ENCODE data around the gene ENTREP3.

Gene ENTREP3

DNA sequence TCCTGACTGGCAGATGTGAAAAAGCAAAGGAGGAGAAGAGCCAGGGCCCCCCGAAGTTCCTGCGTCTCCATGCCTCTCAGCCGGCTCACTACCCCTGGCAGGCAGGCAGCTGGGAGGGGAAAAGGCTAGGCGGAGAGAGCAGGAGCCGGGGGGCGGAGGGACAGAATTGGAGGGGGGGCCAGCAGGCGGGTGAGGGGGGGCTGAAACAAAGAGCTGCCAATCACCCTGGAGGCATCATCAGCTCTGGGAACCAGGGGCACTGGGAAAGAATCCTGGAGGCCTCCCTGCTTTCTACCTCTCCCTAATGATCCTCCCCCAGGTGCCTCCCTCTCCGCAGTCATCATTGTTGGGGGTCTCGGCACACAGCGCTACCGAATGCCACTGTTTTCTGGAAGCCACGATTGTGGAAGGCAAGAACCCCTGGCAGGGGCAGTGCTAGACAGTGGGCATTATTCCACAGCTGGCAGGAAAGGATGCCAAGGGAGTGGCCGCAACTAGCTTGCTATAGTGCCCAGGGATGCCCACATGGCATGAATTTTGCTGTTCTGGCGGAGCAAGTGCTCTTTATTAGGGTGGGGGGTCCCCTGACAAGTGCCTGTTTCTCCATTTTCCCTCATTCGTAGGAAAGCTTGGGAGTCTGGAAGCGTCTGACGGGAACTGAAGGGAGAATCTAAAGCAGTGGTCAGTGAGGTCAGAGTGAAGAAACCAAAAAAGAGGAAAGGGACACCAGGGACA, 47.3 kb downstream of the ENTREP3 start, which contains the start of gene THBS3:
Gene THBS3 (minus strand): TSS at position 92 of the 735 bp plus-strand sequence. CDS start 21 bp downstream, at position 71.
- peak within 1 kb of the TSS; percentile 99 for H3K4me3 ChIP-seq (replicated peaks; ENCODE audit: insufficient read depth, low read length)
- H3K27ac ChIP-seq (replicated peaks), result peak within 1 kb of the TSS; percentile 99
- DNase-seq (ENCODE audit: low read depth in 1 of 2, low spot score in 1 of 2), result no peak
- no peaks in the 10 kb centered on the region for H3K27me3 ChIP-seq (ENCODE audit: insufficient read depth, poor library complexity, severe bottlenecking)
- TF ChIP-seq SPI1 (IDR thresholded peaks at IDR 0.05; ENCODE audit: borderline replicate concordance, low read depth) (peak; percentile 16; the same call in 1 of the 2 replicates), REST (IDR thresholded peaks at IDR 0.05; ENCODE audit: insufficient replicate concordance, low read depth) (no peak)

- TF ChIP-seq, protein P1, sequence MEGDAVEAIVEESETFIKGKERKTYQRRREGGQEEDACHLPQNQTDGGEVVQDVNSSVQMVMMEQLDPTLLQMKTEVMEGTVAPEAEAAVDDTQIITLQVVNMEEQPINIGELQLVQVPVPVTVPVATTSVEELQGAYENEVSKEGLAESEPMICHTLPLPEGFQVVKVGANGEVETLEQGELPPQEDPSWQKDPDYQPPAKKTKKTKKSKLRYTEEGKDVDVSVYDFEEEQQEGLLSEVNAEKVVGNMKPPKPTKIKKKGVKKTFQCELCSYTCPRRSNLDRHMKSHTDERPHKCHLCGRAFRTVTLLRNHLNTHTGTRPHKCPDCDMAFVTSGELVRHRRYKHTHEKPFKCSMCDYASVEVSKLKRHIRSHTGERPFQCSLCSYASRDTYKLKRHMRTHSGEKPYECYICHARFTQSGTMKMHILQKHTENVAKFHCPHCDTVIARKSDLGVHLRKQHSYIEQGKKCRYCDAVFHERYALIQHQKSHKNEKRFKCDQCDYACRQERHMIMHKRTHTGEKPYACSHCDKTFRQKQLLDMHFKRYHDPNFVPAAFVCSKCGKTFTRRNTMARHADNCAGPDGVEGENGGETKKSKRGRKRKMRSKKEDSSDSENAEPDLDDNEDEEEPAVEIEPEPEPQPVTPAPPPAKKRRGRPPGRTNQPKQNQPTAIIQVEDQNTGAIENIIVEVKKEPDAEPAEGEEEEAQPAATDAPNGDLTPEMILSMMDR (IDR thresholded peaks at IDR 0.05; ENCODE audit: insufficient read depth, low read length), result peak; percentile 94
- no peak for TF ChIP-seq REST (IDR thresholded peaks at IDR 0.05; ENCODE audit: insufficient replicate concordance, low read depth)
- Histone ChIP-seq H3K27ac (replicated peaks) (peak overlapping the region; percentile 6; the same call in 1 of the 2 replicates), H3K27me3 (ENCODE audit: insufficient read depth, poor library complexity, severe bottlenecking) (no peaks in the 10 kb centered on the region), H3K4me3 (replicated peaks; ENCODE audit: insufficient read depth, low read length) (no peak overlapping the region)
- DNase-seq (ENCODE audit: low read depth in 1 of 2, low spot score in 1 of 2), result peak; percentile 82 to 90
Observed at GRCh38 chr1:155206891-155207805, 48.1 kb downstream of the ENTREP3 start.

- H3K4me3 ChIP-seq (replicated peaks; ENCODE audit: insufficient read depth, low read length), result no peak overlapping the region
- no peak overlapping the region for H3K27ac ChIP-seq (replicated peaks)
- no peak for DNase-seq (ENCODE audit: low read depth in 1 of 2, low spot score in 1 of 2)
- H3K27me3 ChIP-seq (ENCODE audit: insufficient read depth, poor library complexity, severe bottlenecking), result no peaks in the 10 kb centered on the region
- TF ChIP-seq REST (IDR thresholded peaks at IDR 0.05; ENCODE audit: insufficient replicate concordance, low read depth) (no peak), GABPA (IDR thresholded peaks at IDR 0.05; ENCODE audit: low read depth) (no peak)
- TF ChIP-seq, protein P1 (IDR thresholded peaks at IDR 0.05; ENCODE audit: insufficient read depth, low read length), result no peak
Observed at GRCh38 chr1:155205969-155206593, 49.2 kb downstream of the ENTREP3 start.
